ENCODE results near the gene LGALS12. TPM values are rescaled to one million over a fixed set of nuclear protein-coding genes. Genes with fewer than 3 reads are reported as not detected.

Gene LGALS12
- polyA plus RNA-seq, 2 of the 4 experiments (the other 2 are of a cell fraction): not detected

GRCh38 chr11:63551091-63551888 is 45.4 kb downstream of the LGALS12 start:
- ATAC-seq: no peak
- 91% methylated on average over 27 of the region's 27 CpGs for WGBS (ENCODE audit: missing lambda C conversion rate)
- no peak for FAIRE-seq
- no peak overlapping the region for H3K4me2 ChIP-seq
- CTCF ChIA-PET: interaction anchor here (0.7 to 1.0 kb wide), 2 partner anchors 72 to 104 kb away, joined by 3 to 4 read pairs; no protein-coding TSS in a partner anchor
- TF ChIP-seq, protein P1, sequence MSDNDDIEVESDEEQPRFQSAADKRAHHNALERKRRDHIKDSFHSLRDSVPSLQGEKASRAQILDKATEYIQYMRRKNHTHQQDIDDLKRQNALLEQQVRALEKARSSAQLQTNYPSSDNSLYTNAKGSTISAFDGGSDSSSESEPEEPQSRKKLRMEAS (IDR thresholded peaks at IDR 0.05): no peak
- TF ChIP-seq ZC3H11A (IDR thresholded peaks at IDR 0.05) (no peak), POLR2A (IDR thresholded peaks at IDR 0.05; ENCODE audit: low read length) (no peak), PBX3 (IDR thresholded peaks at IDR 0.05) (no peak), FOXS1 (CRISPR knock-in tag; IDR thresholded peaks at IDR 0.05) (no peak), NFE2L2 (conservative IDR thresholded peaks at IDR 0.05; ENCODE audit: low read length) (no peak), SREBF2 (IDR thresholded peaks at IDR 0.05) (no peak), RAD21 (conservative IDR thresholded peaks at IDR 0.05 in 1 of 2, IDR thresholded peaks at IDR 0.05 in 1 of 2) (no peak), RNF2 (IDR thresholded peaks at IDR 0.05; ENCODE audit: borderline replicate concordance, low read depth) (no peak), FOSB (CRISPR knock-in tag; IDR thresholded peaks at IDR 0.05) (no peak), CHD4 (IDR thresholded peaks at IDR 0.05; ENCODE audit: borderline replicate concordance) (no peak), MYC (IDR thresholded peaks at IDR 0.05; ENCODE audit: borderline replicate concordance, low read length) (no peak), TFCP2L1 (CRISPR knock-in tag; IDR thresholded peaks at IDR 0.05) (no peak), EHMT2 (IDR thresholded peaks at IDR 0.05; ENCODE audit: low read depth) (no peak), ELK1 (IDR thresholded peaks at IDR 0.05; ENCODE audit: low read depth, low read length) (no peak), RFX5 (IDR thresholded peaks at IDR 0.05) (no peak), HOXB13 (CRISPR knock-in tag; IDR thresholded peaks at IDR 0.05; ENCODE audit: low read depth) (no peak), CBX8 (IDR thresholded peaks at IDR 0.05) (no peak), JUNB (IDR thresholded peaks at IDR 0.05) (no peak), ZFP36 (IDR thresholded peaks at IDR 0.05; ENCODE audit: borderline replicate concordance, partially characterized antibody) (no peak)
- H3K4me3 ChIP-seq: no peak overlapping the region
- H3K9me3 ChIP-seq: no peaks in the 10 kb centered on the region
- no peak overlapping the region for H3K27ac ChIP-seq
- no peak for DNase-seq (ENCODE audit: low read depth in 1 of 2, low spot score in 1 of 2)
- POLR2A ChIA-PET: interaction anchor here (0.5 kb wide), 1 partner anchor 18 kb away, joined by 3 read pairs; no protein-coding TSS in a partner anchor
- no peaks in the 10 kb centered on the region for H3K4me1 ChIP-seq

DNA sequence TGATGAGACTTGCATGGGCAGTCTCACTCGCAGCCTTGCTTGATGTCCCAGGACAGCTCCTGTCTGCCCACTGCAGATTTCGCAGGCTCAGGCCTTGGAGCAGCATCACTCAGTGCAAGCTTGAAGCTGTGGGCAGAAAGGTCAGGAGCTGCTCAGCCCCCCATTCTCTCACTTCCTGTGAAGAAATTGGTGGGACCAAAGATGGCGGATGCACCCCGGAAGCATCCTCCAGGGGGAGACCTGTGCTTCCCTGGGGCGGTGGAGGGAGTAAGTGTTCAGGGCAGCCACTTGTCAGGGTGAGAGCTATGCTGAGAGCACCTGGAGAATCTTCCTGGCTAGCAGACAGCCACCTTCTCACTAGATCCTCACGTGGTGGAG is 46.0 kb downstream of the LGALS12 start:
- ChIA-PET CTCF (interaction anchor here (0.7 to 1.0 kb wide), 2 partner anchors 73 to 104 kb away, joined by 3 to 4 read pairs; no protein-coding TSS in a partner anchor), POLR2A (no interaction called here)
- no peak for DNase-seq (ENCODE audit: low read depth in 1 of 2, low spot score in 1 of 2)
- 89% methylated on average over 6 of the region's 6 CpGs for WGBS (ENCODE audit: missing lambda C conversion rate)
- Histone ChIP-seq H3K4me1 (no peaks in the 10 kb centered on the region), H3K4me3 (no peak overlapping the region), H3K9me3 (no peaks in the 10 kb centered on the region), H3K27ac (no peak overlapping the region), H3K4me2 (no peak overlapping the region)
- FAIRE-seq: no peak
- ATAC-seq: no peak; a peak in 1 of 6 replicates
- TF ChIP-seq JUN (IDR thresholded peaks at IDR 0.05): no peak
- no peak for TF ChIP-seq RAD21 (conservative IDR thresholded peaks at IDR 0.05 in 1 of 2, IDR thresholded peaks at IDR 0.05 in 1 of 2)
- TF ChIP-seq NPAS2 (CRISPR knock-in tag; IDR thresholded peaks at IDR 0.05; ENCODE audit: borderline replicate concordance): no peak
- TF ChIP-seq BCL3 (IDR thresholded peaks at IDR 0.05): no peak
- TF ChIP-seq MYC (IDR thresholded peaks at IDR 0.05; ENCODE audit: borderline replicate concordance, low read length): no peak
- TF ChIP-seq MAZ (IDR thresholded peaks at IDR 0.05; ENCODE audit: borderline replicate concordance, low read depth, low read length): no peak
- no peak for TF ChIP-seq ESRRA (IDR thresholded peaks at IDR 0.05; ENCODE audit: borderline replicate concordance, low read length)
- no peak for TF ChIP-seq JUNB (IDR thresholded peaks at IDR 0.05)
- no peak for TF ChIP-seq RFX5 (IDR thresholded peaks at IDR 0.05)
- no peak for TF ChIP-seq NR3C1 (IDR thresholded peaks at IDR 0.05)
- no peak for TF ChIP-seq KDM5A (IDR thresholded peaks at IDR 0.05)
- no peak for TF ChIP-seq SREBF2 (IDR thresholded peaks at IDR 0.05)
- TF ChIP-seq, protein P1 (IDR thresholded peaks at IDR 0.05): no peak
- TF ChIP-seq KDM1A (IDR thresholded peaks at IDR 0.05; ENCODE audit: low read depth): no peak
- TF ChIP-seq, protein P2, sequence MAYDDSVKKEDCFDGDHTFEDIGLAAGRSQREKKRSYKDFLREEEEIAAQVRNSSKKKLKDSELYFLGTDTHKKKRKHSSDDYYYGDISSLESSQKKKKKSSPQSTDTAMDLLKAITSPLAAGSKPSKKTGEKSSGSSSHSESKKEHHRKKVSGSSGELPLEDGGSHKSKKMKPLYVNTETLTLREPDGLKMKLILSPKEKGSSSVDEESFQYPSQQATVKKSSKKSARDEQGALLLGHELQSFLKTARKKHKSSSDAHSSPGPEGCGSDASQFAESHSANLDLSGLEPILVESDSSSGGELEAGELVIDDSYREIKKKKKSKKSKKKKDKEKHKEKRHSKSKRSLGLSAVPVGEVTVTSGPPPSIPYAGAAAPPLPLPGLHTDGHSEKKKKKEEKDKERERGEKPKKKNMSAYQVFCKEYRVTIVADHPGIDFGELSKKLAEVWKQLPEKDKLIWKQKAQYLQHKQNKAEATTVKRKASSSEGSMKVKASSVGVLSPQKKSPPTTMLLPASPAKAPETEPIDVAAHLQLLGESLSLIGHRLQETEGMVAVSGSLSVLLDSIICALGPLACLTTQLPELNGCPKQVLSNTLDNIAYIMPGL (CRISPR knock-in tag; IDR thresholded peaks at IDR 0.05; ENCODE audit: borderline replicate concordance): no peak
